DND-41 (cell line): ENCODE results near the gene LMO7.

Source experiments
- EZH2 ChIP-seq: IDR thresholded peaks from 3 replicates; pipeline ENCODE4 v1.6.1; 2012; ENCODE audit warnings: borderline replicate concordance, low read depth, mild to moderate bottlenecking, moderate library complexity, low read length, inconsistent platforms; ENCODE audit not compliant: severe bottlenecking
- TF ChIP-seq, protein P1 (sequence below): IDR thresholded peaks from 2 replicates; pipeline ENCODE4 v1.5.1; 2012; ENCODE audit warnings: borderline replicate concordance, low read length, moderate library complexity, mild to moderate bottlenecking; ENCODE audit not compliant: poor library complexity, severe bottlenecking; ENCODE audit errors: extremely low read depth

DNA sequence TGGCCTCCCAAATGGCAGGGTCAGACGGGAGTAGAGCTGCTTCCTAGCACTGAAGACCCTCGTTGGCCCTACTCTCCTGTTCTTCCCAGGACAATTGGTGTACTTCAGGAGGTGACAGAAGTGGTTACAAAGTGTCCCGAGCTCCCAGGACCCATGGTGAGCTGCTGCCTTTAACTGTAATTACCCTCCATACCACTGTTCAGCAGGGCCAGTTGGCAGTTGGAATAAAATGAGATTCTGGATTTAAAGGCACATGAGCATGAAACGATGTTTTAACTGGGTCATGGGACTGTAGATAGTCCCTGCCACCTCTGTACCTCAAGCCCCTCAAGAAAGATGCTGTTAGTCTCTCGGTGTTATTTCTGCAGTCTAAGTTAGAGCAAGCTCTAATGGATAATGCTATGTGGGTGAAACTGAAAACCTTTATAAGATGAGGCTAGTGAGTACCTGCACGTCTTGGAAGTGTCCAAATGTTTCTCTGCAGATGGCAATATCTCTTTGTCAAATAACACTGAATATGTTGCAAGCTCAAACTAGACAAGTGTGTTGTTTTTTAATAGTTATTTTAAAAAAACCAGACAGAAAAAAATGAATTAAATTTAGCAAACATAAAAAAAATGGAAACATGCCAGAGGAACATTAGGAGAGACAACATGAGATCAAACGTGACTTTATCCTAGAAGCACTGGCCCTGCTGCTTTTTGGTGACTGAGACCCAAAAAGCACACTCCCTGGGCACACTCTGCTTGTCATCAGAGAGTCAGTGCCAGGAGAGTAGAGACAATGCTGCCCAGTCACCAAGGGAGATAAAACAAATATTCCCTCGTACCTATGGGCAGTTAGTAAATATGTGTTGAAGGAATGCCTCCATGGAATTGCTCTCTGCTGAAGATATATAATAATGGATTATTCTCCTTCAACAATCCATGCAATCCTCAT is 266.3 kb downstream of the LMO7 start:
- TF ChIP-seq, protein P1, sequence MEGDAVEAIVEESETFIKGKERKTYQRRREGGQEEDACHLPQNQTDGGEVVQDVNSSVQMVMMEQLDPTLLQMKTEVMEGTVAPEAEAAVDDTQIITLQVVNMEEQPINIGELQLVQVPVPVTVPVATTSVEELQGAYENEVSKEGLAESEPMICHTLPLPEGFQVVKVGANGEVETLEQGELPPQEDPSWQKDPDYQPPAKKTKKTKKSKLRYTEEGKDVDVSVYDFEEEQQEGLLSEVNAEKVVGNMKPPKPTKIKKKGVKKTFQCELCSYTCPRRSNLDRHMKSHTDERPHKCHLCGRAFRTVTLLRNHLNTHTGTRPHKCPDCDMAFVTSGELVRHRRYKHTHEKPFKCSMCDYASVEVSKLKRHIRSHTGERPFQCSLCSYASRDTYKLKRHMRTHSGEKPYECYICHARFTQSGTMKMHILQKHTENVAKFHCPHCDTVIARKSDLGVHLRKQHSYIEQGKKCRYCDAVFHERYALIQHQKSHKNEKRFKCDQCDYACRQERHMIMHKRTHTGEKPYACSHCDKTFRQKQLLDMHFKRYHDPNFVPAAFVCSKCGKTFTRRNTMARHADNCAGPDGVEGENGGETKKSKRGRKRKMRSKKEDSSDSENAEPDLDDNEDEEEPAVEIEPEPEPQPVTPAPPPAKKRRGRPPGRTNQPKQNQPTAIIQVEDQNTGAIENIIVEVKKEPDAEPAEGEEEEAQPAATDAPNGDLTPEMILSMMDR, result no peak
- TF ChIP-seq EZH2, result no peak
